ENCODE results near the gene DCAF11.
A peak's percentile ranks its signal among the peaks of the same experiment; 100 is the strongest.
"Not testable (repeated sequence)": the region's sequence is repeated elsewhere in the genome, so short reads cannot be mapped to it uniquely, and the experiment has no call there.

Gene DCAF11

DNA sequence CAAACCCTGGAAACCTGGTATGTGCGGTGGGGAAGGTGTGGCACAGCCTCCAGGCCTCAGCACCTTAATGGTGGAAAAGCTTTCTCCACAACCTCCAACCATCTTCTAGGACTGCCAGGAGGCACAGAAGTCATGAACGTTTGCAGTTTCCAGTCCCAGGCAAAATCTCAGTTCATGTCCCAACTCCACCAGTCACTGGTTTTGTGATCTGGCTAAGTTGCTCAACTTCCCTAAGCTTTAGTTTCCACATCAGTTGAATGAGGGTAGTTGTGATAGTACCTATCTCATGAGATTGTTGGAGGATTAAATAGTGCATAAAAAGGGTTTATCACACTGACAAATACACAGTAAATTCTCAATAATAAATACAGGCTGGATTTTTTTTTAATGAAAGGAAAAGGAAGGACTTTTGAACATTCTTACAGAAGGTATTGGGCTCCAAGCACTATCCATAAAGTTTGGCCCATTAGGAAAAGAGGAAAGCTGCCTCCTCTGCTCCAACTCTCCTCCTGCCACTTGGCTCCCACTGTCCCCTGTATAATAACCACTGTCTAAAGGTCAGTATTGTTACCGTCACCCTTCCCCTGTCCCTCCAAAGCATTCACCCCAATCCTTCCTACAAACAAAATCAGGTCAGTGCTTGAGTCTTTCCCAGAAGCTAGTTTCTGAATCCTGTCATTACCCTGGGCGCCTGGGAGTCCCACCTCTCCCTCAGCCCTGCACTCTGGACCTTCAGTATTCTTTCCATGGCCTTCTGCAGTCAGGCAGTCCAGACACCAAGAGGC lies 14.2 kb upstream of the DCAF11 start:
- ATAC-seq = no peak
- H3K27me3 Mint-ChIP-seq = no peaks in the 10 kb centered on the region
- no peak overlapping the region for H3K4me3 Mint-ChIP-seq
- H3K9me3 Mint-ChIP-seq = no peaks in the 10 kb centered on the region
- no peak overlapping the region for H3K27ac Mint-ChIP-seq
- H3K4me1 Mint-ChIP-seq = peaks cover 14% of the 10 kb centered on the region
- peaks cover 38% of the 10 kb centered on the region for H3K36me3 Mint-ChIP-seq

DNA sequence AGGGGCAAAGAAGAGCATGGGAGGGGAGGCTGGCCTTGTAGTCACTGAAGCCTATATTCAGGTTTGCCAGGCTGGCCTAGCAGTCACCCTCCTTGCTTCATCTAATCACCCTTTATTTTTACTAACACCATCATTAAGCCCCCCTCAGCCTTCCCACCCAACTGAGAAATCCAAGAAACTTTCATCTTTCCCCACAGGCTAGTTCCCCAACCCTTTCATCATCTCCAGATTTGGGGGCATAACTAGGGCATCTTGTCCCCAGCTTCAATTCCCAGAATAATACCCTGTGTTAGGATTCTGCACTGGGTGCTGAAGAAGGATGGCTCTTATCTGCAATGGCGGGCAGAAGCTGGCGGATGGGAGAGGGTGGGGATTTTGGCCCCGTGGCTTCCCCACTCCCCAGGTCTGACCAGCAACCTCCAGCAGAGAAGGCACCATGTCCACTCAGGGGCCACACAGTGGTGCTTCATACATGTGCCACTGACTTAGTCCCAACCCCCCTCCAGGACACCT lies 13.5 kb upstream of the DCAF11 start:
- H3K9me3 Mint-ChIP-seq = no peaks in the 10 kb centered on the region
- peaks cover 11% of the 10 kb centered on the region for H3K4me1 Mint-ChIP-seq
- no peaks in the 10 kb centered on the region for H3K27me3 Mint-ChIP-seq
- no peak overlapping the region for H3K4me3 Mint-ChIP-seq
- no peak overlapping the region for H3K27ac Mint-ChIP-seq
- ATAC-seq = no peak
- H3K36me3 Mint-ChIP-seq = peaks cover 37% of the 10 kb centered on the region

DNA sequence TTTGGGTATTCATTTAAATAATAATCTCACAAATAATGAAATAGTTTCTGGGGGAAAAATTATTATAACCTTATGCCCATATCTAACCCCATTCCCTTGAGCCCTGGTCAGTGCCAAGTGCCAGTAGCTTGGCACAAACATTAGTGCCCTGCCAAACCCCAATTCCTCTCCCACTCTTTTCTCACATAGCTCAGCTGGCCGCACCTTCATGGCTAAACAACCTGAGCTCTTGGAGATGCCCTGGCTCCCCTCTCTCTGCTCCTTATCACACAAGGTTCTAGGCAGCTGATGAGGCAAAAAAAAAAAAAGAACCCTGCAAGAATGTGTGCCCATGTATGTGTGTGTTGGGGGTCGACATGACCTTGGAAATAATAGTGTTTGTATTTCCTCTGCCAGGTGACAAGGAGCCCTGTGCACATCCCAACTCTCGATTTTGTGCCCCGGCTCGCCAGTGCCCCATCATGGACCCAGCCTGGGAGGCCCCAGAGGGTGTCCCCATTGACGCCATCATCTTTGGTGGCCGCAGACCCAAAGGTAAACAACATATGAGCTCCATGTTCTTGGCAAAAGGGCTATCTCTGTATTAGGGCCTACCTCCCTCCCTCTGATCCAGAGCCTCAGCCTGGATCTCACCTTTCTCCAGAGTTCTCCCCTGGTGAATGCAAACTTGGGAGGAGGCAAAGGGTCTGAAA lies 12.1 kb upstream of the DCAF11 start:
- H3K4me1 Mint-ChIP-seq = peaks cover 6% of the 10 kb centered on the region
- no peak overlapping the region for H3K27ac Mint-ChIP-seq
- no peak overlapping the region for H3K4me3 Mint-ChIP-seq
- ATAC-seq = no peak
- H3K36me3 Mint-ChIP-seq = peaks cover 37% of the 10 kb centered on the region
- no peaks in the 10 kb centered on the region for H3K27me3 Mint-ChIP-seq
- H3K9me3 Mint-ChIP-seq = no peaks in the 10 kb centered on the region

DNA sequence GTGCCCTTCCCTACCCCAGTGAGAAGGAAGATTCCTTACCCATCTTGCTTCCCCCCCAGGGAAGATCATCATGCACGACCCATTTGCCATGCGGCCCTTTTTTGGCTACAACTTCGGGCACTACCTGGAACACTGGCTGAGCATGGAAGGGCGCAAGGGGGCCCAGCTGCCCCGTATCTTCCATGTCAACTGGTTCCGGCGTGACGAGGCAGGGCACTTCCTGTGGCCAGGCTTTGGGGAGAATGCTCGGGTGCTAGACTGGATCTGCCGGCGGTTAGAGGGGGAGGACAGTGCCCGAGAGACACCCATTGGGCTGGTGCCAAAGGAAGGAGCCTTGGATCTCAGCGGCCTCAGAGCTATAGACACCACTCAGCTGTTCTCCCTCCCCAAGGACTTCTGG lies 11.1 kb upstream of the DCAF11 start:
- ATAC-seq = no peak
- Mint-ChIP-seq H3K36me3 (peaks cover 37% of the 10 kb centered on the region), H3K4me3 (no peak overlapping the region), H3K27me3 (no peaks in the 10 kb centered on the region), H3K27ac (no peak overlapping the region), H3K9me3 (no peaks in the 10 kb centered on the region), H3K4me1 (peaks cover 7% of the 10 kb centered on the region)

DNA sequence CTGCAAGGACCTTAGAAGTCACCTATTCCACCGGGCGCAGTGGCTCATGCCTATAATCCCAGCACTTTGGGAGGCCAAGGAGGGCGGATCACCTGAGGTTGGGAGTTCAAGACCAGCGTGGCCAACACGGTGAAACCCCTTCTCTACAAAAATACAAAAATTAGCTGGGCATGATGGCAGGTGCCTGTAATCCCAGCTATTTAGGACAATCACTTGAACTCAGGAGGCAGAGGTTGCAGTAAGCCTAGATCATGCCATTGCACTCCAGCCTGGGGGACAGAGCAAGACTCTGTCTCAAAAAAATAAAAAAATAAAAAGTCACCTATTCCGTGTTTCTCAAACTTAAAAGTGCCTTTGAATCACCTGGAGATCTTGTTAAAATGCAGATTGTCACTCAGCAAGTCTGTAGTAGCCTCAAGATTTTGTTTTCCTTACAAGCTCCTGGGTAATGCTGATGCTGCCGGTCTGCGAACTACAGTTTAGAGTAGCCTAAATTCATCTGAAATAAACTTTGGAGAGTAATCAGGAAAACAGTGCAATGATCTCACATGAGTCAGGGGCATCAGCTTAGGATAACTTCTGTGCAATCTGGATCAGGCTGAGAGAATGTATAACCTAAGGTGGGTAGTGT lies 8.9 kb upstream of the DCAF11 start:
- peaks cover 14% of the 10 kb centered on the region for H3K4me1 Mint-ChIP-seq
- peak overlapping the region; percentile 53 for H3K27ac Mint-ChIP-seq

DNA sequence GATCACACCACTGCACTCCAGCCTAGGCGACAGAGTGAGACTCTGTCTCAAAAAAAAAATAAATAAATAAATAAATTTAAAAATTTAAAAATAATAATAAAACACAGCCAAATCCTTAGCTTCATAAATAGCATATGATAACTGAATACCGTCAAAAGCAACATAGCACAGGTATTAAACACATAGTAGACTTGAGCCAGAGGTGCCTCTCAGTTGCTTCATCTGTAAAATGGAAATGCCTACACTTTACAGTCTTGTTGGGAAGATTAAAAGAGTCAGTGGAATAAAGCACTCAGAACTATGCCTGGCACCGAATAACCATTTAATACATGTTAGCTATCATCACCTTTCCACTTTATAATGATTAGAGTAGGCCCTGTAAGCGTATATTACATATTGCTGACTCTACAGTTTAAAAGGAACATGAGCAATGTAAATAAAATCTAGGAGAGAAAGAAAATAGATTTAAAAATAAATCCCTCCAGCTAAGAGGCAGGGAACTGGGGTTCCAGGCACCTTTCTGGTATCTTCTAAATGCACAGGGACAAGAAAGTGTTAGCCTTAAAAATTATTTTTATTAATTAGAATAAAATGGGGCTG lies 7.8 kb upstream of the DCAF11 start:
- Mint-ChIP-seq H3K36me3 (peaks cover 29% of the 10 kb centered on the region), H3K4me3 (no peak overlapping the region), H3K9me3 (no peaks in the 10 kb centered on the region), H3K4me1 (peaks cover 14% of the 10 kb centered on the region), H3K27me3 (no peaks in the 10 kb centered on the region), H3K27ac (peak overlapping the region; percentile 53)
- no peak for ATAC-seq

More for the DNA sequence above, 8.9 kb upstream of the DCAF11 start:
- not testable (repeated sequence) for H3K27me3 Mint-ChIP-seq, H3K4me3 Mint-ChIP-seq, H3K9me3 Mint-ChIP-seq, ATAC-seq
- H3K36me3 Mint-ChIP-seq = peaks cover 29% of the 10 kb centered on the region

DNA sequence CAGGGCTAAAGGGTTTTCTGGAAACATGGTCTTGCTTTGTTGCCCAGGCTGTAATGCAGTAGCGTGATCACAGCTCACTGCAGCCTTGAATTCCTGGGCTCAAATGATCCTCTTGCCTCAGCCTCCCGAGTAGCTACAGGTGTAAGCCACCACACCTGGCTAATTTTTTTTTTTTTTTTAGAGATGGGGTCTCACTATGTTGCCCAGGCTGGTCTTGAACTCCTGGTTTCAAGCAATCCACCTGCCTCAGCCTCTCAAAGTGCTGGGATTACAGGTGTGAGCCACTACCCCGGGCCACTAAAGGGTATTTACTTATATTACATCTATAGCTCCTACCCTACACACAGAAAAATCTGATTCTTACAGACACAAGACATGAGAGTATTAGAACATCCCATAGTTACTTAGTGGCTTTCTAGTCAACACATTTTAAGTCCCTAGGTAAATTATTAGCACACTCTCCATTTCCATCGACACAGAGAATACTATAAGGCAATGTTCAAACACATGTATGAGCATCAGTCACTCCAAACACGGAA lies 6.2 kb upstream of the DCAF11 start:
- no peak overlapping the region for H3K4me3 Mint-ChIP-seq
- no peaks in the 10 kb centered on the region for H3K9me3 Mint-ChIP-seq
- peak overlapping the region; percentile 84 for H3K27ac Mint-ChIP-seq
- H3K4me1 Mint-ChIP-seq = peaks cover 14% of the 10 kb centered on the region
- H3K36me3 Mint-ChIP-seq = peaks cover 18% of the 10 kb centered on the region
- H3K27me3 Mint-ChIP-seq = no peaks in the 10 kb centered on the region
- no peak for ATAC-seq

DNA sequence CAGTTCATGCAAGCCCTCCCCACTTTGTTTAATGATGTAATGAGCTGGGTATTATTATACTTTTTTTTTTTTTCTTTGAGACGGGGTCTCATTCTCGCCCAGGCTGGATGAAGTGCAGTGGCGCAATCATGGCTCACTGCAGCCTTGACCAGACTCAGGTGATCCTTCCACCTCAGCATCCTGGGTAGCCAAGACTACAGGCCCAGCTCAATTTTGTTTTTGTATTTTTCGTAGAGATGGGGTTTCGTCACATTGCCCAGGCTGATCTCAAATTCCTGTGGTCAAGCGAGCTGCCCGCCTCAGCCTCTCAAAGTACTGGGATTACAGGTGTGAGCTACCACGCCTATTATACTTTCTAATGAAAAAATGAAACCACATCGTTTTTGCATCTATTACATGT lies 4.5 kb upstream of the DCAF11 start:
- no peaks in the 10 kb centered on the region for H3K27me3 Mint-ChIP-seq
- no peak for ATAC-seq
- H3K4me3 Mint-ChIP-seq = no peak overlapping the region
- no peaks in the 10 kb centered on the region for H3K9me3 Mint-ChIP-seq
- H3K4me1 Mint-ChIP-seq = peaks cover 14% of the 10 kb centered on the region
- no peak overlapping the region for H3K27ac Mint-ChIP-seq
- H3K36me3 Mint-ChIP-seq = peaks cover 2% of the 10 kb centered on the region

DNA sequence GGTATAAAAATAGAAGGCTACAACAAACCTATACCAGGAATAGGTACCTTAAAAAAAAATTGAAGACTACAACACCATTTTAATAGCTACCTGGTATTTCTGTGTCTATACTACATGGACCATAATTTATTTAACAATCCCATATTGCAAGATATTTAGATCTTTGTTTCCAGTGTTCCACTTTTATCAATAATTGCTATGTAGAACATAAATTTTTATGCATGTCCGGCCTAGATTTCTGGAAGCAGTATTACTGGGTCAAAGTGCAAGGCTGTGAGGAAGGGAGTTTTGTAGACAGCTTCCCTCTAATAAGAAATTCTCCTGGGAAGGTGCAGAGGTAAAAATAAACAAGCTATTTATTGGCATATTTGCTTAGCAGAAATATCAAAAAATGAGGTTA lies 4.1 kb upstream of the DCAF11 start:
- Mint-ChIP-seq H3K4me1 (peaks cover 19% of the 10 kb centered on the region), H3K27me3 (no peaks in the 10 kb centered on the region), H3K36me3 (peaks cover 4% of the 10 kb centered on the region), H3K9me3 (no peaks in the 10 kb centered on the region), H3K27ac (no peak overlapping the region), H3K4me3 (no peak overlapping the region)
- ATAC-seq = no peak

DNA sequence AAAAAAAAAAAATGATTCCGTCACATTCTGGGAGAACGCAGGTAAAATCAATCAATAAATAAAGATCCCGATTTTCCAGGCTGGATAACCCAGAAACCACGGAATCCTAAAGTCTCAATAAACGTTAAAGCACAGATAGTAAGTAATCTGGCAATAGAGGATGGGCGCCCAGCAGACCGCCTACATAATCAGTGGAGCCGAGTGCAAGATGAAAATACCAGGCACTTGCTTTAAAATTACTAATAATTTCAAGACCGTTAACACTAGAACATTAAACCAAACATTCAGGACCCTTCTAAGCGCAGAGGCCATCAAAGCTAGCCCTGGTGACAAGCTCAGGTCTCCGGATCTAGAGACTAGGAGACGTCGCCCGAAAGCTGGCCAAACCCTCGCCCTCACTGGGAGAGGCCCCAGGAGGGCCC lies 1.2 kb upstream of the DCAF11 start:
- peak overlapping the region; percentile 98 for H3K4me3 Mint-ChIP-seq
- H3K27me3 Mint-ChIP-seq = no peaks in the 10 kb centered on the region
- no peak for ATAC-seq
- peaks cover 27% of the 10 kb centered on the region for H3K36me3 Mint-ChIP-seq
- H3K9me3 Mint-ChIP-seq = no peaks in the 10 kb centered on the region
- H3K4me1 Mint-ChIP-seq = peaks cover 37% of the 10 kb centered on the region
- H3K27ac Mint-ChIP-seq = peak overlapping the region; percentile 99

DNA sequence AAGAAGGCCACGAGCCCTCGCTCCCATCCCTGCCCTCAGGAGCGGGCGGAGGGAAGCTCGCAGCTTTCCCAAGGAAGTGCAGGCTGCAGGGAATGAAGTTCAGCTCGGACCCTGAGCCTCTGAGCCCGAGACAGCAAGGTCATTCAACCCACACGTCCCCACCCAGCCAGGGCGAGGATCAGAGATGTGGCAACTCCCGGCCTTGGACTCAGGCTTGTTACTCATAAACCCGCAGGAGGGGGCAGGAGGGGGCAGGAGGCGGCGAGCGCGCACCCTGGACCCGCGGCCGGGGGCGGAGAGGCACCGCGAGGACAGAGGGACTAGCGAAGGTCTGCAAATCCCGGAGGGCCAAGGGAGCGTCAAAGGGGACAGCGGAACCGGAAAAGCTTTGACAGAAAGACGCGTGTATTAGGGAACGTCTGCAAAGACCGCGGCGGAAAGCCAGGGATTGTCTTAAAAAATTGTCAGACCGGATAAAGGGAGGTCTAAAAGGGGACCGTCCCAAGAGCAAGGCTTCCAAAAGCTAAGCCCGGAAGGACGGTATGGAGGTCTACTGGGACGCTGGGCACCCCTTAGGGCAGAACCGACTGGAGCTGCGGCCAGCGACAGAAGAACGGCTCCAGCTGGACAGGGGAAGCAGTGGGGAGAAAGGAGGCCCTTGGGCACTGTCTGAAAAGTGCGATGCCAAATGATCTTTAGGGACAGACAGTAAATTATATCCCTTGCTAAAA lies 611 bp upstream of the DCAF11 start:
- no peaks in the 10 kb centered on the region for H3K27me3 Mint-ChIP-seq
- H3K4me1 Mint-ChIP-seq = peaks cover 36% of the 10 kb centered on the region
- H3K9me3 Mint-ChIP-seq = no peaks in the 10 kb centered on the region
- peaks cover 33% of the 10 kb centered on the region for H3K36me3 Mint-ChIP-seq
- H3K4me3 Mint-ChIP-seq = peak overlapping the region; percentile 98
- ATAC-seq = peak; percentile 57
- H3K27ac Mint-ChIP-seq = peak overlapping the region; percentile 99

DNA sequence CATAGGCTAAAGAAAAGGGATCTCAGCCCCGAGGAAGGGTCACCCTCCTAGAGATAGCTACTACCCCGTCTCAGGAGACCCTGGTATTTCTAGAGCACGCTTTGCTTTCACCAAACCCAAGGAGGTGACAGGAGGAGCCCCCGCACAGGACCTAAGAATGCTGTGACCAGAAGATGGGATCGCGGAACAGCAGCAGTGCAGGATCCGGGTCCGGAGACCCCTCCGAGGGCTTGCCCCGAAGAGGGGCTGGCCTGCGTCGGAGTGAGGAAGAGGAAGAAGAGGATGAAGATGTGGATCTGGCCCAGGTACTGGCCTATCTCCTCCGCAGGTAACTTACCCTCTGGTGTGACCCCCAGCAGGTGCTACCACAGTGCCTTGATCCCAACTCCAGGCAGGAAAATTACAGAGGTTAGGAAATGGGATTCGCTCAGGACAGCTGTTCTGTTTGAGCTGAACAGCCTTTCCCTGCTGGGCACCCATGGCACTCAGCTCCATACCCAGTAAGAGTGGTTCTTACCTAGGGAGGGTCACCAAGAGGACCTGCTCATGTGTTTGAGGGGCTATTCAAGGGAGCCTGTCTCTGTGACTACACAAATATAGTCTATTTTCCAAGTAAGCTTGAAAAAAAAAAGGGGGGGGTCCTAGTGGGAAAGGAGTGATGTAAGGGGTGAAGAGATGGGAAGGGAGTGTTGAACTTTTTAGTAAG lies 998 bp downstream of the DCAF11 start:
- H3K9me3 Mint-ChIP-seq = no peaks in the 10 kb centered on the region

DNA sequence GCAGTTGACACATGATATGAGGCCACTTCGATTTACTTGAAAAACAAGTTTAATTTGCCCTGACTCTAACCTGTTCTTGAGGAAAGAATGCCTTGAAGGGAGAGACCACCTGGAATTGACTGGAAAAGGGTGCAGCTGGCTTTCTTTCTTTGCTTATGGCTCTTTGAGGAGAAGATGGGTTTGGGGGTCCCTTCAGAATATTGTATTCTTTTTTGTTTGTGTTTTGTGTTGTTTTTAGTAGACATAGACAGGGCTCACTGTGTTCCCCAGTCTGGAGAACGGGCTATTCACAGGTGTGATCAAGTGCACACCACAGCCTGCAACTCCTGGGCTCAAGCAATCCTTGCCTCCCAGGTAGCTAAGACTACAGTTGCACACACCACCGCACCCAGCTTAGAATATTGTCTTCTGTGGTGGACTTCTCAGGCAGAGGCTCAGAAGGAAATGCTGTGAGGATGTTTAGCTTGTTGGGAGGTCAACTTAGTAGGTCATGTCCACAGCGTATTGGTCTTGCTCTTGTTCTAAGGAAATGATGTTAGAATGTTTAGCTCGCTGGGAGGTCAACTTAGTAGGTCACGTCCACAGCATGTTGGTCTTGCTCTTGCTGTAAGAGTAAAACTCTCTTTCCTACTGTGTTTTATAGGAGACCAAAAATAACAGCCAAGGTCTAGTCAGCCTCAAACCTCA lies 1.7 kb downstream of the DCAF11 start:
- Mint-ChIP-seq H3K9me3 (no peaks in the 10 kb centered on the region), H3K27ac (peak overlapping the region; percentile 99), H3K27me3 (no peaks in the 10 kb centered on the region), H3K4me1 (peaks cover 35% of the 10 kb centered on the region), H3K4me3 (peak overlapping the region; percentile 98), H3K36me3 (peaks cover 48% of the 10 kb centered on the region)
- no peak for ATAC-seq

More for the DNA sequence above, 998 bp downstream of the DCAF11 start:
- peak overlapping the region; percentile 98 for H3K4me3 Mint-ChIP-seq
- H3K27me3 Mint-ChIP-seq = no peaks in the 10 kb centered on the region
- H3K36me3 Mint-ChIP-seq = peaks cover 43% of the 10 kb centered on the region
- peak overlapping the region; percentile 99 for H3K27ac Mint-ChIP-seq
- ATAC-seq = no peak
- peaks cover 35% of the 10 kb centered on the region for H3K4me1 Mint-ChIP-seq
